ENCODE data around the gene MINDY4.

MINDY4 gene

GRCh38 chr7:30934732-30935568 lies 163.7 kb downstream of the MINDY4 start:
- no peak for DNase-seq

- no peak for DNase-seq
These were observed 164.3 kb downstream of the MINDY4 start for GRCh38 chr7:30935569-30935877.

GRCh38 chr7:30936650-30937245 lies 165.5 kb downstream of the MINDY4 start:
- DNase-seq, result no peak

GRCh38 chr7:30937416-30937815 lies 166.2 kb downstream of the MINDY4 start:
- DNase-seq, result no peak

GRCh38 chr7:30938435-30939316 lies 167.5 kb downstream of the MINDY4 start:
- peak; percentile 36 to 43 for DNase-seq

GRCh38 chr7:30941582-30942323 lies 170.5 kb downstream of the MINDY4 start:
- no peak for DNase-seq

Measured in CD4-positive, alpha-beta T cell treated with Interleukin-4 for 1 hour (primary cell).